ENCODE results near the gene SHB. TPM values are rescaled to one million over a fixed set of nuclear protein-coding genes. Genes with fewer than 3 reads are reported as not detected.
A peak's percentile ranks its signal among the peaks of the same experiment; 100 is the strongest.

The SHB gene
- total RNA-seq, 2 donors from 2014 or later, result 25.2 to 29.3 TPM

GRCh38 chr9:38058452-38059232, 10.4 kb downstream of the SHB start:
- TF ChIP-seq POLR2A (IDR thresholded peaks at IDR 0.05) (no peak), CTCF (IDR thresholded peaks at IDR 0.05) (no peak)
- 63 to 64% methylated on average over 13 of the region's 13 CpGs for WGBS, 2 donors
- Histone ChIP-seq H3K4me1 (peaks cover 75% of the 10 kb centered on the region), H3K9me3 (no peaks in the 10 kb centered on the region), H3K36me3 (replicated peaks in 1 of 2; ENCODE audit: insufficient read depth in 1 of 2, low read depth in 2 of 2) (no peaks in the 10 kb centered on the region), H3K27me3 (no peaks in the 10 kb centered on the region), H3K4me3 (no peak overlapping the region), H3K27ac (peak overlapping the region; percentile 63 to 82 (median 72))
- intact Hi-C loops (cut with DNase I), result no loop called here
- DNase-seq, result no peak
- ATAC-seq, result peak; percentile 62

- H3K36me3 ChIP-seq (replicated peaks in 1 of 2; ENCODE audit: insufficient read depth in 1 of 2, low read depth in 2 of 2), result no peaks in the 10 kb centered on the region
- H3K27me3 ChIP-seq, result no peaks in the 10 kb centered on the region
- ATAC-seq, result peak; percentile 73
- H3K4me1 ChIP-seq, result peaks cover 74% of the 10 kb centered on the region
- intact Hi-C loops (cut with DNase I), result no loop called here
- DNase-seq, result peak; percentile 55 to 70 (median 60)
- 64 to 71% methylated on average over 5 to 7 of the region's 7 CpGs for WGBS, 2 donors
- TF ChIP-seq CTCF (IDR thresholded peaks at IDR 0.05) (no peak), POLR2A (IDR thresholded peaks at IDR 0.05) (peak in 1 of 3 donors; percentile 13)
- peak overlapping the region; percentile 63 to 82 (median 72) for H3K27ac ChIP-seq
- H3K9me3 ChIP-seq, result no peaks in the 10 kb centered on the region
- H3K4me3 ChIP-seq, result no peak overlapping the region
These were observed 11.4 kb downstream of the SHB start for GRCh38 chr9:38057416-38058195.

DNA sequence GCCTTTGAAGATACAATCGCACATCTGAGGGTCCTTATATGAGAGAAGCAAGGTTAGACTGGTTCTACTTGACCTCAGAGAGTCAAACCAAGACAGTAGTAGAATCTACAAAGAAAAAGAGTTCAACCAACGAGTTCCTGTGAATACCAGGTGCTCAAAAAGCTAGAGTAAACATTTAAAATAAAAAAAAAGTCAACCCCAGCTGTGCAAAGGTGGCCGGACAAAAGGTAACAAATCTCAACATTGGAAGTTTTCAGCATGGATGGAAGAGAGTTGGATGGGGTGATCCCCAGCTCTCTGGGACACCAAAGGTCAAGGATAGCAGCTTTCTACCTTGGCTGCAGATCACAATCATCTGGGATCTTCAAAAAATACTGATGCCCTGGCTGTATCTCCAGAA, 14.4 kb downstream of the SHB start:
- H3K36me3 ChIP-seq (replicated peaks in 1 of 2; ENCODE audit: insufficient read depth in 1 of 2, low read depth in 2 of 2), result no peaks in the 10 kb centered on the region
- ATAC-seq (no peak), DNase-seq (no peak)
- H3K4me3 ChIP-seq, result no peak overlapping the region
- no peaks in the 10 kb centered on the region for H3K9me3 ChIP-seq
- H3K27me3 ChIP-seq, result no peaks in the 10 kb centered on the region
- 35 to 45% methylated on average over 3 of the region's 3 CpGs for WGBS, 2 donors
- H3K4me1 ChIP-seq, result peaks cover 50% of the 10 kb centered on the region
- intact Hi-C loops (cut with DNase I), result no loop called here
- peak overlapping the region in 2 of 4 donors; percentile 7 to 15 for H3K27ac ChIP-seq
- no peak for TF ChIP-seq POLR2A (IDR thresholded peaks at IDR 0.05)
- no peak for TF ChIP-seq CTCF (IDR thresholded peaks at IDR 0.05)

DNA sequence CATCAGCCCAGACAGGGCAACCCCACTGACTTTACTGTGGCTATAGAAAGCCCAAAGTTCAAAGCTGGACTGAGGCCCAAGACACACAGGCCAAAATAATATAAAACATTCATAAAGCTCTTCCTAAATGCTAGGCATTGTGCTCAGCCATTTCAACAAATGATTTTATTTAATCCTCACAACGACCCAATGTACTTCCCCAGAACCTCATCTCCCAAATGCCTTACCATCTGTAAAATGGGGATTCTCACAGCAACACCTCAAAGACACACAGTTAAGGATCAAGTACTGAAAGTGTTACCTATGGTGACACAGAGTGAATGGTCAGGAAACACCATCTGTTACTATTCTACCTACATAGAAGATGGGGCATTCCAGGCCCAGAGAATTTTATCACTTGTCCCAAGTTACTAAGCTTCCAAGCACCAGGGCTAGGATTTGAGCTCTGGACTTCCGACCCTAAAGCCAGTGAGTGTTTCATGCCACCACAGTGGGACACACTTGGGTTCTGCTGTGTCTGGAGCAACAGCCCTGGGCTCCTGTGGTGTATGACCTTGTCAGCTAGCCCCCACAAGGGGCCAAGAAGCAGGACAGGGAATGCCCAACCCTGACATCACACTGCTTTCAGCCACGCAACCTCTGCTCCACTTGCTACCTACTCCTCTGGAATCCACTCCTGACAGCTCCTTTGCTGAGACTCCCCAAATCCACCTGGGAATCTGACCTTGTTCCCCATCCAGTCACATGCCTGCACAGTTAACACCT, 15.1 kb downstream of the SHB start:
- no peak overlapping the region for H3K4me3 ChIP-seq
- TF ChIP-seq CTCF (IDR thresholded peaks at IDR 0.05) (no peak), POLR2A (IDR thresholded peaks at IDR 0.05) (no peak)
- no peaks in the 10 kb centered on the region for H3K9me3 ChIP-seq
- H3K36me3 ChIP-seq (replicated peaks in 1 of 2; ENCODE audit: insufficient read depth in 1 of 2, low read depth in 2 of 2), result no peaks in the 10 kb centered on the region
- H3K4me1 ChIP-seq, result peaks cover 52% of the 10 kb centered on the region
- DNase-seq (peak in 1 of 4 donors; percentile 3), ATAC-seq (no peak)
- H3K27ac ChIP-seq, result peak overlapping the region in 2 of 4 donors; percentile 7 to 15
- intact Hi-C loops (cut with DNase I), result no loop called here
- 82 to 92% methylated on average over 3 of the region's 3 CpGs for WGBS, 2 donors
- H3K27me3 ChIP-seq, result no peaks in the 10 kb centered on the region

Data from body of pancreas (tissue), 4 donors.